ENCODE results near the gene RNASE4. TPM values are rescaled to one million over a fixed set of nuclear protein-coding genes. Genes with fewer than 3 reads are reported as not detected.
"Not testable (repeated sequence)": the region's sequence is repeated elsewhere in the genome, so short reads cannot be mapped to it uniquely, and the experiment has no call there.

RNASE4 gene
- total RNA-seq, 1 experiment from 2014 or later: 0.82 TPM

DNA sequence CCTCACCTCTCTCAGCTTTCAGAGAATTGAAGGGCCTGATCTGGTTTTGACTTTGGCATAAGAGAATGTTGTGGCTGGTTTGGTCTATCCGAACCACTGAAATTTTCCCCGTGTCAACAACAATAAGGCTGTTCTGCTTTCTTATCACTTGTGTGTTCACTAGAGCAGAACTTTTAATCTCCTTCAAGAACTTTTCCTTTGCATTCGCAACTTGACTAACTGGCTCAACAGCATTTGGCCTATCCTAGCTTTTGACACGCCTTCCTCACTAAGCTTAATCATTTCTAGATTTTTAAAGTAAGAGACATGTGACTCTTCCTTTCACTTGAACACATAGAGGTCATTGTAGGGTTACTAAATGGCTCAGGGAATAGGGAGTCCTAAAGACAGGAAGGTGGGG, 35.4 kb downstream of the RNASE4 start:
- no peak for DNase-seq (ENCODE audit: low read depth, low spot score)
- in situ Hi-C loops (cut with HindIII; ENCODE audit: low pct_unique_long_range_greater_than_20kb, low sequenced_read_pairs): no loop called here

DNA sequence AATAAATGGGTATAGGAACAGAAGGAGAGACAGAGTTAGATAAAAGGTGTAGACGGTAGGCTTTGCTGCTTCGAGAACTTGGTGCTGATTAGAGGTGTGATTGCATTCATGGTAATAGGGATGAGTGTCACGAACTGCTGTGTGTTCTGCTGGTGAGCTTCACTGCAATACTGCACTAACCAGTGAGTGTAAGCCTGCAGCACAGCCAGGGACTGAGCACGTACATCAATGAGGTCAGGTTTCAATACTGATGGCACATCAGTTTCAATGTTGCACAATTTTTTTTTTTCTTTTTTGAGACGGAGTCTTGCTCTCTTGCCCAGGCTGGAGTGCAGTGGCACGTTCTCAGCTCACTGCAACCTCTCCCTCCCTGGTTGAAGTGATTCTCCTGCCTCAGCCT, 36.4 kb downstream of the RNASE4 start:
- DNase-seq (ENCODE audit: low read depth, low spot score): no peak
- in situ Hi-C loops (cut with HindIII; ENCODE audit: low pct_unique_long_range_greater_than_20kb, low sequenced_read_pairs): no loop called here

DNA sequence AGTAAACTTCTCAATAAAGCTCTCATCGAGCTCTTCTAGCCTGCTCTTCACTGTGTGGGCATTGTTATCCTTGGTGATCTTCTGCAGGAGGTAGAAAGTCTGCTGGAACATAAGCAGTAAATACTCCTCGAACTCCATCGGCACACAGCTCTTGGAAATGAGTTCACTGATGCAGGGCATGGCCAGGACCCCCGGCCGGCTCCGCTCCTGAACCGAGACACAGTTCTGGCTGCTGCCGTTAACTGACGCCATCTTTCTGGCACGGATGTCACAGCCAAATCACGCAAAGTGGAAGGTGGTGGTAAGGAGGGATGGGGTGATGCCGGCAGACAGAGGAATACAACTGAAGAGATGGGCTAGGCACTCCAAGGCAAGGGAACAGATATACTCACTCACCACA, 37.7 kb downstream of the RNASE4 start:
- no peak for DNase-seq (ENCODE audit: low read depth, low spot score)
- in situ Hi-C loops (cut with HindIII; ENCODE audit: low pct_unique_long_range_greater_than_20kb, low sequenced_read_pairs): no loop called here

DNA sequence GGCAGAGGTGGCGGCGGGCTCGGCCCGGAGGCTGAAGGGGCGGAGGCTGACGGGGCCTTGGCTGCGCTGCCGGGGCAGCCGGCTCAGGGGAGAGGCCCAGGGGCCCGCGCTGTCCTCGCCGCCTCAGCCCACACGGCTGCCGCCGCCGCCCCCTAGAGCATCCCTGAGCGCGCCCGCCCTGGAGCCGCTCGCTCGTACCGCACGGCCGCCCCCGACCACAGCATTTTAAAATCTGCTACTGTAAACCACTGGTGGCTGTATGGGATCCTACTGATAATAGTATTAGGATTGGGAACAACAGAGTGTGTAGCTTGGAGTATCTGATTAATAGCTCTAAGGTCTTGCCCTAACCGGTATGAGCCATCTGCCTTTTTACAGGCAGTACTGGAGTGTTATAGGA, 39.1 kb downstream of the RNASE4 start:
- no peak for DNase-seq (ENCODE audit: low read depth, low spot score)
- in situ Hi-C loops (cut with HindIII; ENCODE audit: low pct_unique_long_range_greater_than_20kb, low sequenced_read_pairs): no loop called here

DNA sequence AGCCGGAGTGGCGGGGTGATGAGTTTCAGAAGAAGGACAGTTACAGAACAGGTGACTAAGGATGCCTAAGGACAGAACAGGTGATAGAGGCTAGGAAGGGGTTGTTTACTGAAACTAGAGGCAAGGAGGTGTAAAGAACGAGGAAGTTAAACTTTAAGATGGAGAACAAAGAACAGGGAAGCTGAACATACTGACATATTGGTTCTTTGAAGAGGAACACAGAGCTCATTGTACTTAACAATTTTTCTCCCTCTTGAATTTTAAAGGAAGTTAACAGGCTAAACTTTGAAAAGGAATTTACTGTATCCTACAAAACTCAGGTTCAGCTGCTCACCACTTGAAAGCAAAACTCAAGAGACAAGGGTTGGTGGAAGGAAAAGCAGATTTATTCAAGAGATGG, 41.8 kb downstream of the RNASE4 start:
- in situ Hi-C loops (cut with HindIII; ENCODE audit: low pct_unique_long_range_greater_than_20kb, low sequenced_read_pairs); DNase-seq (ENCODE audit: low read depth, low spot score): not testable (repeated sequence)

DNA sequence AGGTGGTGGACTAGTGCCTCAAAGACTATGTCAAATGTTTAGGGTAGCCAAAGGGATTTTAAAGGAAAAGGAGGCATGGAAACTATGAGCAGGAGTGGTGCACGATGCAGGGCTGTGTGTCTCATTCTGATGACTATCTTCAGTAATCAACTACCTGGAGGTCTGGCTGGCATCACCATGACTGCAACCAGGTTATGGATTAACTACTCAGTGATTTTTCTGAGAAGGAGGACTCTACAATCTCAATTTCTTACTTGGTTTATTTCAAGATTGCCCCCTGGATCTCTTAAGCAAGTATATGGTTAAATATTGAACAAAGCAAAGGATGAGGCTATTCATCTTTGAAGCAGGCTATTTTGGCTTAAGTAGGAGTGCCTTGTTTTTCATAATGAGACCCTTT, 42.2 kb downstream of the RNASE4 start:
- in situ Hi-C loops (cut with HindIII; ENCODE audit: low pct_unique_long_range_greater_than_20kb, low sequenced_read_pairs): no loop called here
- DNase-seq (ENCODE audit: low read depth, low spot score): no peak

DNA sequence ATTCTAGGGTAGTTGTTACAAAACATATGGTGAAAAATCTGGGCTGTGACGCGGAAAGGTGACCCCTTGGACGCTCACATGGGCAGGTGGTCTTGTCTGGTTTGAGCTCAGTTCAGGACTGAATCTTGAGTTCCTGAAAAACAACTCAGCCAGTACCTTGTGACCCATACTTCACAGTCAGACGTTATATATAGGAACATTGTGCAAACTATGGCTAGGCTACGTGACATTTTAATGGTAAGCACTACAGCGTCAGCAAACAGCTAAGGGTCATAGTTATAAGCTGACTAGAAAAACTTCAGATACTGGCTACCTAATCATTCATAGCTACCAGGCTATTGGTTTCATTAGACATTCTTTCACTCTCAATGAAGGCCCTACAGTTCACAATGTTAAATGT, 46.5 kb downstream of the RNASE4 start:
- DNase-seq (ENCODE audit: low read depth, low spot score): no peak
- in situ Hi-C loops (cut with HindIII; ENCODE audit: low pct_unique_long_range_greater_than_20kb, low sequenced_read_pairs): no loop called here

DNA sequence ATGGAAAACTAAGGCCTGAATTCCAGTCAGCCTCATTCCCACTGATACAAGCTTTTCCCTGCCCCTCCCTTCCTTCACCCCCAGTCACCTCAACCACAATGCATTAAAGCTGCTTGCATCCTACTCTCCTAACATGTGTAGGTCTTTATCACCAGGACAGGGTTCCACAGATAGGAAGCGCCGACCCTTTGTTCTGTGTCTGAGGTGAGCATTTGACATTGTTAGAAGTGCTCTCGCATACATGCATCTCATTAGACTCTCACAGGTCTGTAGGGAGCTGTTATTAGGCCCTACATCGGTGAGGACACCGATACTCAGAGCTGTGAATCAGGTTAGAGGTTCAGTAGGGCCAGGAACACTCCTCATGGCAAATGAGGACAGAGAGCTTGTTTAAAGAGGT, 48.1 kb downstream of the RNASE4 start:
- in situ Hi-C loops (cut with HindIII; ENCODE audit: low pct_unique_long_range_greater_than_20kb, low sequenced_read_pairs): no loop called here
- DNase-seq (ENCODE audit: low read depth, low spot score): no peak

DNA sequence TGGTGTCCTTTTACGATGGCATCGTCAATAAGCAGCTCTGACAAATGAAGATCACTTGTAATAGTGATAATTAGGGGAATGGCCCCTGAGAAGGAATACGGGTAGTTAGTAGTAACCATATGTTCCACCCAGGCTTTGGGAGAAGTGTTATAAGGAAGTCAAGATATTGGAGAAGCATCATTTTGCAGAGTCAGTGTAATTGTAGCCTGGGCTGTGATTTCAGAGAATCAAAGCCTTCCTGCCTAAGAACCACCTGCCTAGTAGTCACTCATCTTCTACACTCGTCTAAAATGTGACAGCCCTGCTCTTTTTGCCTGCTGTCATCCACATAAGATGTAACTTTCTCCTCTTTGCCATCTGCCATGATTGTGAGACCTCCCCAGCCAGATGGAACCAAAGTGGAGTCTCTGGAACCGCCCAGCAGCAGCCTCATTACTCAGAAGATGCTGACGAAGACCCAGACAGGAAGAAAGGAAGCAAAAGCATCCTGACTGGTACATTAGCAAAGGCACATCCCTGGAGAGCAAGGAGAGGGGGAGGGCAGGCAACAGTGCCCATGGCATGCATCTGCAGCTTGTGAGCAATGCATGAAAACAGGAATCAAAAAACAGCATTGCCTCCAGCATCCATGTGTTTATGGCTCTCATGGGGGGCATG, 48.7 kb downstream of the RNASE4 start:
- DNase-seq (ENCODE audit: low read depth, low spot score): no peak
- in situ Hi-C loops (cut with HindIII; ENCODE audit: low pct_unique_long_range_greater_than_20kb, low sequenced_read_pairs): no loop called here

DNA sequence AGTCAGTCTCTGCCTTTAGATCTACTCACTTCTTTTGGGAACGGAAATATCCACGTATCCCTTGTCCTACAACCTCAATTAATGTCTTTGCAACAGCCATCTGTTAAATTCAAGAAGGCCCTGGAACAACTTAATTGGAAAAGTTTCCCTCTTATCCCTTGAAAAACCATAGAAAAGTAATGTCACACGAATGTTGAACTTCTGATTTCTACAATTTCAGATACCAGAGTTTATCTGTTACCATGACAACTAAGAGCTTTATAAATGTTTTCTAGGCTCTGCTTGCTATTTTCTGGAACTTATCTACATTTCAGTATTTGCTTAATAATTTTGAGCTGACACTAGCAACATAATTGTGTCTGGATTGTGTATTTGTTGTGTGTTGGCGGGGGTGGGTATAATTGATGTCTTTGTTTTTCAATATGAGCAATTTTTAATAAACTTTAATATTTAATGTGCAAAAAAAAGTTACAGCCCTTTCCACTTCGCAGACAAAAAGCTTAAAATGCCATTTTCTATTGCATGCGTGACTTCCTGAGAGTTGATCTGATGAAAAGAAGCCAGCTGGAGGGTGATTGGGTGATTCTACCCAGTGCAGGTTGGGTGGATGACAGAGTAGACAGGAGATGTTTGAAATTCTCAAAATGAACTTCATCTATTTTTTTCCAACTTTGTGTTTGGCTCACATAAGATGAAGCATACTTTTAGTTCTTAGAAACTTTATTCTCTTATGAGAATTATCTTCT, 49.5 kb downstream of the RNASE4 start:
- in situ Hi-C loops (cut with HindIII; ENCODE audit: low pct_unique_long_range_greater_than_20kb, low sequenced_read_pairs): no loop called here
- no peak for DNase-seq (ENCODE audit: low read depth, low spot score)

DNA sequence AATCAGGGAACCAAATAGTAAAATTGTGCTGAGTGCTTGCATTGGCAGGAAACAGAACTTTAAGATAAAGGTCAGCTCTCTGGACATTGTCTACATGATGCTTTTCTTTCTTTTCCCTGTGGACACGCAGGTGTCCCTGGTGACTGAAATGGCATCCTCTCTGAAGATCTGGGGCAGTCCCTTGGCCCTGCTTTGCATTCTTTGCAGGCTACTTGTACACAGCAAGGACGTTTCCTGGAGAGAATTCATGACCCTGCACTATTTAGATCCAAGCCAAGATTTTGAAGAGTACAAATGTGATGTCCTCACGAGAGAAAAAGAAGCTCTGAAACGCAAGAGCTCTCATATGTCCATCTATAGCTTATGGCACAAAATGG, 50.1 kb downstream of the RNASE4 start:
- no peak for DNase-seq (ENCODE audit: low read depth, low spot score)
- in situ Hi-C loops (cut with HindIII; ENCODE audit: low pct_unique_long_range_greater_than_20kb, low sequenced_read_pairs): no loop called here

DNA sequence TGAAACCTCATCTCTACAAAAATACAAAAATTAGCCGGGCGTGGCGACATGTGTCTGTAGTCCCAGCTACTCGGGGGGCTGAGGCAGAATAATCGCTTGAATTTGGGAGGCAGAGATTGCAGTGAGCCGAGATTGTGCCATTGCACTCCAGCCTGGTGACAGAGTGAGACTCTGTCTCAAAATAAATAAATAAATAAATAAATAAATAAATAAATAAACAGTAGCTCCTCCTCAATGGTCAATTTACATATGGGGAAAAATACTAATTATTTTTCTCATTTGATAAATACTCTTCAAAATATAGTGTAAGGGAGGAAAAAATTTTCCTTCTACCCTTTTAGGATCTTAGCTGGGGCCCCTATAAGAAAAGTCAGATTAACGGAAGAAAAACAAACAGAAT, 53.9 kb downstream of the RNASE4 start:
- DNase-seq (ENCODE audit: low read depth, low spot score); in situ Hi-C loops (cut with HindIII; ENCODE audit: low pct_unique_long_range_greater_than_20kb, low sequenced_read_pairs): not testable (repeated sequence)

DNA sequence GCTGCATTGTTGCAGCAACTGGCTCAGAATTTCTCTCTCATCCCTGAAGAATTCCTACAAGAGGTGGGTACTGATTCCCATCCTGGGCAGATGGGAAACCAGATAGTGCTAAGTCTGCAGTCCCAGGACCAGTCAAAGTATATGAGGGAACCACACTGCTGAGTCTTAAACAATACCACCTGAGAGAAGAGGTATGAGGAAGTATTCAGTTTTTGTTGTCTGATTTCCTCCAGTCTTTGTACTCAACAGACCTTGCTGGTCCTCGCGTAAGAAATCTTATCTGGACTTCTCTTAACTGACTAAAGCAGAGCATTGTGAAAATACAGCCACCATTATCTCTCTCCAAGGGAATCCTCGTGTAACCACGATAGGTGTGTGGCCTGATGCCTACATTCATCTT, 57.8 kb downstream of the RNASE4 start:
- no peak for DNase-seq (ENCODE audit: low read depth, low spot score)
- in situ Hi-C loops (cut with HindIII; ENCODE audit: low pct_unique_long_range_greater_than_20kb, low sequenced_read_pairs): no loop called here

DNA sequence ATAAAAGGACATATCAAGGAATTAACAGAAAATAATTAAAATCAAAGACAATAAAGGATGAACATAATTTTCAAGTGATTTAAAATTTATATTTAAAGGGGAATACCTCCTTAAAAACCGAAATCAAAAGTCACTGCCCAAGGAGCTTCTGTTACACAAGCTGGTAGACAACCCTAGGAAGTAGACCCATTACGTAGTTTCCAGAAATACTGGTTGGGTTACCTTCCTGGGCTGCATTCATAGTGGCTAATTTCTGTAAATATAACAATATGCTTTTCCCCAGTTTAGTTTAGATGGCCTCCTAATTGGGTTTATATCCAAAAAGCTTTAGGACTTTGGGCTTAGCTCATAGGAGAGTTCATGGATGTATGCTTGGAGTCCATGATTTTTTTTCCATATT, 59.2 kb downstream of the RNASE4 start:
- DNase-seq (ENCODE audit: low read depth, low spot score): no peak
- in situ Hi-C loops (cut with HindIII; ENCODE audit: low pct_unique_long_range_greater_than_20kb, low sequenced_read_pairs): no loop called here

DNA sequence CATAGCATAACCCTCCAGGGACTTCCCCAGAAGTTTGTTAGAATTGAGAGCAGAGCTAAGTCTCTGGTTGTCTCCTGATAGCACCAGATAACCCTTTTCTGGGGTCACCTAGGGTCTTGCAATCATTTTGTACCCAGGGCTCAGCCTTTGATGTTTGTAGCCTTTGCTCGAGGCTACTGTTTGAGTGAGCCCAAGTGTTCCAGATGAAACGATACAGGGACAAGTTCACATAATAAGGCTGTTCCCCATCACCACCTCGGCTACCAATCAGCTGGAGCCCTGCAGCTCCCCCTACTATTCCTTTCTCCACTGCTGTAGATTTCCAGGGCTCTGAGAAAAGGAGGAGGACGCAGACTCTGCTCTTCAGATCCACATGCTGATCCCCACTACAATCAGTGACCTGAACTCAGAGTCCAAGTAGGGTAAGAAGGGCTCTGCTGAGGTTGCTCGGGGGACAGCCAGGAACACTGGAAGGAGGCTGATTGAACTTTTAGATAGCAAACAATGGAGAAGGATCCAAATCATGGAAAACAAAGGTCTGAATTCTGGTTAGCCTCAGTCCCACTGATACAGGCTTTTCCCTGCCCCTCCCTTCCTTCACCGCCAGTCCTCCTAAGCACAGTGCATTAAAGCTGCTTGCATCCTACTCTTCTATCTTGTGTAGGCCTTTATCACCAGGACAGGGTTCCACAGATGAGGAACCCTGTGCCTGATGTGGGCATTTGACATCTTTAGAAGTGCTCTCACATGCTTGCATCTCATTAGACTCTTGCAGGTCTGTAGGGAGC, 61.4 kb downstream of the RNASE4 start, which contains the start of gene EDDM3A:
EDDM3A (plus strand) TSS at position 317 of the 788 bp plus-strand sequence. CDS start 1,694 bp downstream, outside the sequence.
- DNase-seq (ENCODE audit: low read depth, low spot score): no peak
- in situ Hi-C loops (cut with HindIII; ENCODE audit: low pct_unique_long_range_greater_than_20kb, low sequenced_read_pairs): no loop called here

DNA sequence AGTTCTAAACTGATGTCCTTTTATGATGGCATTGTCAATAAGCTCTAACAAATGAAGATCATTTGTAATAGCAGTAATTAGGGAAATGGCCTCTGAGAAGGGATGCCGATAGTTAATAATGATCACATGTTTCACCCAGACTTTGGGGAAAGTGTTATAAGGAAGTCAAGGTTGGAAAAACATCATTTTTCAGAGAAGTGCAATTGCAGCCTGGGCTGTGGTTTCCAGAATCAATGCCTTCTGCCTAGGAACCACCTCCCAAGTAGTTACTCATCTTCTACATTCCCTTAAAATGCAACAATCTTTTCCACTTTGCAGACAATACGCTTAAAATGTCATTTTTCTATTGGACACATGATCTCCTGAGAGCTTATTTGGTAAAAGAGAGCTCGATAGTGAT, 62.2 kb downstream of the RNASE4 start:
- in situ Hi-C loops (cut with HindIII; ENCODE audit: low pct_unique_long_range_greater_than_20kb, low sequenced_read_pairs): no loop called here
- no peak for DNase-seq (ENCODE audit: low read depth, low spot score)

DNA sequence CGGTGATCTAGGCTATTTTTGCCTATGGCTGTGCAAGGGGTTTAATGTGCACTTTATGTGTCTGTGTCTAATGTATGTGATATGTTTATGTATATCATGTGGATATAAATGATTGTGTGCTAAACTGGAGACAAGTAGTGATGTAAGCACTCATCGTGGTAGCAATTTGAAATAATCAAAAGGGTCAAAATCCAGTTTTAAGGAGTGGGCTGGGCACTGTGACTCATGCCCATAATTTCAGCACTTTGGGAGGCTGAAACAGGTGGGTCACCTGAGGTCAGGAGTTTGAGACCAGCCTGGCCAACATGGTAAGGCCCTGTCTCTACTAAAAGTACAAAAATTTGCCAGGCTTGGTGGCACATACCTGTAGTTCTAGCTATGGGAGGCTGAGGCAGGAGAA, 64.1 kb downstream of the RNASE4 start:
- in situ Hi-C loops (cut with HindIII; ENCODE audit: low pct_unique_long_range_greater_than_20kb, low sequenced_read_pairs): no loop called here
- no peak for DNase-seq (ENCODE audit: low read depth, low spot score)

DNA sequence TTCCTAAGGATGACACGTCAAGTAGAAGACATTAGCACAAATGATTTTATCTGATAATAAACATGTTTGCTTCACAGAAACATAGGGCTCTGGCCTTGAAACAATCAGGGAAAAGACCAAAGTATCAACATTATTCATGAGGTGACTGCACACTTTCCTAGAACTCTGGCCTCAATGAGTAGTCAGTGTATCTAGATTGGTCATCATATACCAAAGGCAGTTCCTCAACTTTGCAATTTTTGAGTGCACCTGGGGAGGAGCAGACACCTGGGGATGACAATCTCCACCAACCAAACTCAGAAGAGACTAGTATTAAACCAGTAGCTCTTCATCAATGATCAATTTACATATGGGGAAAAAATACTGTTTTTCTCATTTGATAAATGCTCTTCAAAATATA, 65.8 kb downstream of the RNASE4 start:
- no peak for DNase-seq (ENCODE audit: low read depth, low spot score)
- in situ Hi-C loops (cut with HindIII; ENCODE audit: low pct_unique_long_range_greater_than_20kb, low sequenced_read_pairs): no loop called here
